OCI-LY7 (cell line): ENCODE results near the gene SPTBN4. TPM values are rescaled to one million over a fixed set of nuclear protein-coding genes. Genes with fewer than 3 reads are reported as not detected.
A peak's percentile ranks its signal among the peaks of the same experiment; 100 is the strongest.

Experiments used
- BruUV-seq: library from RNA; stranded (reverse); fragments of 400-500 nt; replicated peaks from 2 replicates; lab custom pipeline; 2021; lab: Mats Ljungman, UMichigan
- CTCF ChIA-PET: fragments of 300-600 bp; sonication (Branson Sonifier 250); formaldehyde crosslinking; loops from one replicate; lab custom pipeline; 2022; ENCODE audit warnings: antibody characterized with exemption; ENCODE audit not compliant: unreplicated experiment; lab: Charles Lee
- POLR2A ChIA-PET: fragments of 300-600 bp; sonication (Branson Sonifier 250); formaldehyde crosslinking; loops from one replicate; lab custom pipeline; 2022; ENCODE audit warnings: antibody characterized with exemption; lab: Charles Lee
- DNase-seq: peaks from one replicate; pipeline ENCODE4 v3.0.0-alpha.2; 2015; ENCODE audit warnings: low spot score
- H2AFZ ChIP-seq: fragments of 200-600 bp; sonication (generic), shearing (Covaris generic); 2 replicates; pipeline ENCODE4 v1.6.1; 2014; ENCODE audit warnings: mild to moderate bottlenecking, antibody characterized with exemption, low read length, moderate library complexity
- H3K27ac ChIP-seq: fragments of 200-600 bp; sonication (generic); 2 replicates; pipeline ENCODE4 v1.5.1; 2014; ENCODE audit warnings: mixed run types, low read depth, mild to moderate bottlenecking, moderate library complexity, low read length, inconsistent platforms; ENCODE audit not compliant: poor library complexity, severe bottlenecking
- H3K36me3 ChIP-seq: fragments of 200-600 bp; sonication (generic); 2 replicates; pipeline ENCODE4 v1.6.1; 2014; ENCODE audit warnings: mild to moderate bottlenecking, antibody characterized with exemption, low read length, moderate library complexity, mixed read lengths; ENCODE audit not compliant: insufficient read depth
- H3K4me1 ChIP-seq: fragments of 200-600 bp; sonication (generic); 2 replicates; pipeline ENCODE4 v1.5.1; 2014; ENCODE audit warnings: mild to moderate bottlenecking, low read length; ENCODE audit not compliant: insufficient read depth, poor library complexity, severe bottlenecking
- H3K4me2 ChIP-seq: fragments of 200-600 bp; sonication (generic); 2 replicates; pipeline ENCODE4 v1.6.1; 2014; ENCODE audit warnings: mild to moderate bottlenecking, low read length
- H3K4me3 ChIP-seq: fragments of 200-600 bp; sonication (generic); 2 replicates; pipeline ENCODE4 v1.5.1; 2014; ENCODE audit warnings: mild to moderate bottlenecking, low read depth, low read length; ENCODE audit not compliant: poor library complexity, severe bottlenecking
- H3K79me2 ChIP-seq: fragments of 200-600 bp; sonication (generic); 2 replicates; pipeline ENCODE4 v1.6.1; 2016; ENCODE audit warnings: low read depth, mild to moderate bottlenecking, low read length, moderate library complexity, mixed read lengths; ENCODE audit not compliant: insufficient read depth
- H3K9me2 ChIP-seq: fragments of 200-600 bp; sonication (generic); 2 replicates; pipeline ENCODE4 v1.6.1; 2016; ENCODE audit warnings: mild to moderate bottlenecking, low read length, mixed read lengths; ENCODE audit not compliant: insufficient read depth
- H3K9me3 ChIP-seq: fragments of 200-600 bp; sonication (generic); 2 replicates; pipeline ENCODE4 v1.6.1; 2014; ENCODE audit warnings: mild to moderate bottlenecking, mixed run types, low read length, mixed read lengths
- H4K20me1 ChIP-seq: fragments of 200-600 bp; sonication (generic); 2 replicates; pipeline ENCODE4 v1.6.1; 2014; ENCODE audit warnings: mild to moderate bottlenecking, antibody characterized with exemption, low read length, moderate library complexity, mixed read lengths; ENCODE audit not compliant: insufficient read depth
- CTCF ChIP-seq: fragments of 200-600 bp; sonication (generic); conservative IDR thresholded peaks from 2 replicates; pipeline ENCODE4 v1.5.1; 2014; ENCODE audit warnings: mild to moderate bottlenecking, antibody characterized with exemption, low read length, moderate library complexity, mixed read lengths
- EZH2phosphoT487 ChIP-seq: fragments of 200-600 bp; sonication (generic); IDR thresholded peaks from 2 replicates; pipeline ENCODE4 v1.6.1; 2018; ENCODE audit warnings: low read depth, borderline replicate concordance, mild to moderate bottlenecking, mixed run types, antibody characterized with exemption, low read length, moderate library complexity, mixed read lengths
- intact Hi-C: fragments of 100-400 bp; cut with micrococcal nuclease; formaldehyde crosslinking; loops from one replicate; pipeline ENCODE4 v1.10.0; 2022; ENCODE audit not compliant: unreplicated experiment
- total RNA-seq, 2 experiments: library from RNA; depleted of rRNA in 1 of 2; stranded (reverse); fragments of >200 nt in 1 of 2; shearing (Covaris generic) in 1 of 2; gene quantifications; 2 replicates each; pipeline ENCODE4 v1.2.3, GENCODE V29; 2014 to 2022

SPTBN4 gene
- total RNA-seq, 2 experiments from 2014 or later: 4.1 to 6.3 TPM

- ChIA-PET CTCF (interaction anchor here (1.0 kb wide), 1 partner anchor 9 kb away, joined by 4 read pairs; no protein-coding TSS in a partner anchor), POLR2A (no interaction called here)
- H3K36me3 ChIP-seq: peaks cover 7% of the 10 kb centered on the region
- TF ChIP-seq CTCF: no peak
- no peak for TF ChIP-seq EZH2phosphoT487
- H3K4me2 ChIP-seq: peak overlapping the region; percentile 96
- no peaks in the 10 kb centered on the region for H3K9me3 ChIP-seq
- DNase-seq: peak; percentile 79
- no peaks in the 10 kb centered on the region for H3K9me2 ChIP-seq
- H3K79me2 ChIP-seq: no peaks in the 10 kb centered on the region
- H3K27ac ChIP-seq: peak overlapping the region; percentile 70
- no TSS peak for BruUV-seq
- peaks cover 31% of the 10 kb centered on the region for H3K4me1 ChIP-seq
- peak overlapping the region; percentile 79 for H3K4me3 ChIP-seq
- intact Hi-C loops: no loop called here
- H2AFZ ChIP-seq: peak overlapping the region; percentile 74; the same call in 1 of the 2 replicates
- H4K20me1 ChIP-seq: no peaks in the 10 kb centered on the region
Measured at GRCh38 chr19:40614622-40615411, 148.0 kb downstream of the SPTBN4 start.

GRCh38 chr19:40616178-40616577 lies 149.4 kb downstream of the SPTBN4 start:
- Histone ChIP-seq H4K20me1 (no peaks in the 10 kb centered on the region), H3K4me1 (peaks cover 22% of the 10 kb centered on the region), H3K4me2 (no peak overlapping the region), H3K9me2 (no peaks in the 10 kb centered on the region), H2AFZ (no peak overlapping the region), H3K79me2 (no peaks in the 10 kb centered on the region), H3K27ac (no peak overlapping the region), H3K9me3 (no peaks in the 10 kb centered on the region), H3K4me3 (no peak overlapping the region), H3K36me3 (peaks cover 10% of the 10 kb centered on the region)
- intact Hi-C loops: no loop called here
- ChIA-PET CTCF (interaction anchor here (1.0 kb wide), 1 partner anchor 19 kb away, joined by 3 read pairs; no protein-coding TSS in a partner anchor), POLR2A (interaction anchor here (0.7 kb wide), 1 partner anchor 13 kb away, joined by 3 read pairs; no protein-coding TSS in a partner anchor)
- DNase-seq: no peak
- no TSS peak for BruUV-seq
- TF ChIP-seq CTCF (no peak), EZH2phosphoT487 (no peak)

GRCh38 chr19:40616941-40617340 lies 150.1 kb downstream of the SPTBN4 start:
- TF ChIP-seq EZH2phosphoT487: no peak
- TF ChIP-seq CTCF: no peak
- CTCF ChIA-PET: interaction anchor here (1.0 kb wide), 1 partner anchor 18 kb away, joined by 3 read pairs; no protein-coding TSS in a partner anchor
- Histone ChIP-seq H3K4me1 (peaks cover 22% of the 10 kb centered on the region), H3K36me3 (peaks cover 15% of the 10 kb centered on the region), H2AFZ (no peak overlapping the region), H4K20me1 (no peaks in the 10 kb centered on the region), H3K79me2 (no peaks in the 10 kb centered on the region), H3K4me3 (no peak overlapping the region), H3K9me3 (no peaks in the 10 kb centered on the region), H3K27ac (no peak overlapping the region), H3K9me2 (no peaks in the 10 kb centered on the region), H3K4me2 (no peak overlapping the region)
- DNase-seq: no peak
- intact Hi-C loops: no loop called here
- POLR2A ChIA-PET: no interaction called here
- no TSS peak for BruUV-seq
